Measurements from ENCODE around the gene NELL1. TPM values are rescaled to one million over a fixed set of nuclear protein-coding genes. Genes with fewer than 3 reads are reported as not detected.

Gene NELL1
- total RNA-seq, 1 donor from 2014 or later = not detected

- H3K36me3 Mint-ChIP-seq (ENCODE audit: unreplicated experiment) = no peaks in the 10 kb centered on the region
- no peak overlapping the region for H3K27ac Mint-ChIP-seq (ENCODE audit: unreplicated experiment)
- no peak overlapping the region for H3K4me3 Mint-ChIP-seq (ENCODE audit: unreplicated experiment)
- no peaks in the 10 kb centered on the region for H3K27me3 Mint-ChIP-seq (ENCODE audit: unreplicated experiment)
- DNase-seq (ENCODE audit: extremely low spot score, unreplicated experiment) = no peak
- H3K4me1 Mint-ChIP-seq (ENCODE audit: unreplicated experiment) = no peaks in the 10 kb centered on the region
- no peak for TF ChIP-seq CTCF (IDR thresholded peaks at IDR 0.05)
- H3K9me3 Mint-ChIP-seq (ENCODE audit: unreplicated experiment) = peaks cover 5% of the 10 kb centered on the region
Observed at GRCh38 chr11:20875889-20876288, 206.5 kb downstream of the NELL1 start.

- peaks cover 5% of the 10 kb centered on the region for H3K9me3 Mint-ChIP-seq (ENCODE audit: unreplicated experiment)
- H3K4me1 Mint-ChIP-seq (ENCODE audit: unreplicated experiment) = no peaks in the 10 kb centered on the region
- H3K27ac Mint-ChIP-seq (ENCODE audit: unreplicated experiment) = no peak overlapping the region
- H3K27me3 Mint-ChIP-seq (ENCODE audit: unreplicated experiment) = no peaks in the 10 kb centered on the region
- TF ChIP-seq CTCF (IDR thresholded peaks at IDR 0.05) = no peak
- DNase-seq (ENCODE audit: extremely low spot score, unreplicated experiment) = no peak
- H3K4me3 Mint-ChIP-seq (ENCODE audit: unreplicated experiment) = no peak overlapping the region
- H3K36me3 Mint-ChIP-seq (ENCODE audit: unreplicated experiment) = no peaks in the 10 kb centered on the region
Observed at GRCh38 chr11:20876738-20877137, 207.4 kb downstream of the NELL1 start.

GRCh38 chr11:20880094-20880493 lies 210.7 kb downstream of the NELL1 start:
- H3K27me3 Mint-ChIP-seq (ENCODE audit: unreplicated experiment) = no peaks in the 10 kb centered on the region
- no peak overlapping the region for H3K4me3 Mint-ChIP-seq (ENCODE audit: unreplicated experiment)
- DNase-seq (ENCODE audit: extremely low spot score, unreplicated experiment) = no peak
- no peak for TF ChIP-seq CTCF (IDR thresholded peaks at IDR 0.05)
- no peaks in the 10 kb centered on the region for H3K36me3 Mint-ChIP-seq (ENCODE audit: unreplicated experiment)
- H3K4me1 Mint-ChIP-seq (ENCODE audit: unreplicated experiment) = no peaks in the 10 kb centered on the region
- no peak overlapping the region for H3K27ac Mint-ChIP-seq (ENCODE audit: unreplicated experiment)
- peaks cover 5% of the 10 kb centered on the region for H3K9me3 Mint-ChIP-seq (ENCODE audit: unreplicated experiment)

- H3K36me3 Mint-ChIP-seq (ENCODE audit: unreplicated experiment) = no peaks in the 10 kb centered on the region
- peaks cover 5% of the 10 kb centered on the region for H3K9me3 Mint-ChIP-seq (ENCODE audit: unreplicated experiment)
- DNase-seq (ENCODE audit: extremely low spot score, unreplicated experiment) = no peak
- H3K4me1 Mint-ChIP-seq (ENCODE audit: unreplicated experiment) = no peaks in the 10 kb centered on the region
- H3K27me3 Mint-ChIP-seq (ENCODE audit: unreplicated experiment) = no peaks in the 10 kb centered on the region
- no peak for TF ChIP-seq CTCF (IDR thresholded peaks at IDR 0.05)
- no peak overlapping the region for H3K4me3 Mint-ChIP-seq (ENCODE audit: unreplicated experiment)
- H3K27ac Mint-ChIP-seq (ENCODE audit: unreplicated experiment) = no peak overlapping the region
Observed at GRCh38 chr11:20881328-20882079, 212.1 kb downstream of the NELL1 start.

GRCh38 chr11:20887137-20887536 lies 217.8 kb downstream of the NELL1 start:
- Mint-ChIP-seq H3K27ac (ENCODE audit: unreplicated experiment) (no peak overlapping the region), H3K4me1 (ENCODE audit: unreplicated experiment) (no peaks in the 10 kb centered on the region), H3K9me3 (ENCODE audit: unreplicated experiment) (peaks cover 17% of the 10 kb centered on the region), H3K36me3 (ENCODE audit: unreplicated experiment) (no peaks in the 10 kb centered on the region), H3K27me3 (ENCODE audit: unreplicated experiment) (no peaks in the 10 kb centered on the region), H3K4me3 (ENCODE audit: unreplicated experiment) (no peak overlapping the region)
- no peak for TF ChIP-seq CTCF (IDR thresholded peaks at IDR 0.05)
- no peak for DNase-seq (ENCODE audit: extremely low spot score, unreplicated experiment)

Measured in osteocyte (in vitro differentiated cells).